HL-60 (cell line): ENCODE data around the gene IGFL2.

Experiments
- CTCF ChIP-seq: IDR thresholded peaks from one replicate; pipeline ENCODE4 v1.5.1; 2011; ENCODE audit warnings: low read length, control low read depth, inconsistent platforms; ENCODE audit not compliant: insufficient read depth
- POLR2AphosphoS5 ChIP-seq: IDR thresholded peaks from 2 replicates; pipeline ENCODE4 v1.6.1; 2012; ENCODE audit warnings: low read depth
- REST ChIP-seq: IDR thresholded peaks from 2 replicates; pipeline ENCODE4 v1.6.1; 2012; ENCODE audit warnings: low read depth; ENCODE audit not compliant: insufficient replicate concordance

- TF ChIP-seq CTCF: no peak
- no peak for TF ChIP-seq POLR2AphosphoS5
- no peak for TF ChIP-seq REST
These were observed 3.3 kb upstream of the IGFL2 start for GRCh38 chr19:46144756-46145155.
